Adrenal gland (tissue), 19 donors: ENCODE measurements around the gene HCK. TPM values are rescaled to one million over a fixed set of nuclear protein-coding genes. Genes with fewer than 3 reads are reported as not detected.

ENCODE experiments used
- DNase-seq, 7 donors: peaks; one replicate each; pipeline ENCODE4 v3.0.0-alpha.2; 2019 to 2020
- H3K27ac ChIP-seq, 5 donors: fragments of 200-600 bp; sonication (generic) in 4 of 5; 1 replicate in 3 of 5; 2 replicates in 2 of 5; pipeline versions ENCODE4 v1.5.1 to v1.8.0; 2016 to 2020; ENCODE audit warnings: mild to moderate bottlenecking in 1 of 5
- H3K27me3 ChIP-seq: fragments of 200-600 bp; 2 replicates; pipeline ENCODE4 v1.8.0; 2021
- H3K36me3 ChIP-seq, 2 donors: fragments of 200-600 bp; replicated peaks in 1 of 2; 1 replicate in 1 of 2; 2 replicates in 1 of 2; pipeline versions ENCODE4 v1.5.1 to v1.8.0; 2018 to 2022
- H3K4me1 ChIP-seq, 2 donors: fragments of 200-600 bp; replicated peaks in 1 of 2; 1 replicate in 1 of 2; 2 replicates in 1 of 2; pipeline versions ENCODE4 v1.5.1 to v1.8.0; 2018 to 2021
- H3K4me3 ChIP-seq, 4 donors: fragments of 200-600 bp; sonication (generic) in 3 of 4; one replicate each; pipeline ENCODE4 v1.5.1; 2016 to 2018
- H3K9me3 ChIP-seq, 3 donors: fragments of 200-600 bp; sonication (generic) in 1 of 3; replicated peaks in 1 of 3; 1 replicate in 2 of 3; 2 replicates in 1 of 3; pipeline versions ENCODE4 v1.5.1 to v1.8.0; 2016 to 2021
- POLR2A ChIP-seq, 2 donors: fragments of 450-650 bp; IDR thresholded peaks; one replicate each; pipeline ENCODE4 v1.6.1; 2017; ENCODE audit warnings: antibody characterized with exemption in 2 of 2, mild to moderate bottlenecking in 2 of 2, moderate library complexity in 1 of 2
- WGBS, 4 donors: extraction: QIAGEN DNeasy Blood & Tissue Kit in 2 of 4; methylation state at CpG; one replicate each; pipeline versions ENCODE4 v1.1.5 to v1.1.7; 2013 to 2017; 5-methylcytosine and 5-hydroxymethylcytosine counted together
- intact Hi-C, 2 donors: fragments of 100-400 bp; cut with DNase I; formaldehyde crosslinking; loops; one replicate each; pipeline versions ENCODE4 v1.14.1 to v1.15.0; 2022 to 2023
- long read RNA-seq, 10 donors: library from polyadenylated mRNA in 3 of 10; unstranded in 2 of 10; stranded (forward) in 1 of 10; transcript quantifications; one replicate each; pipeline ENCODE4 v2.0.0 and lab custom pipeline, GENCODE V29; 2021 to 2026
- polyA plus RNA-seq, 3 donors: library from polyadenylated mRNA; stranded (reverse); fragments of 200-250 nt in 2 of 3; fragments of 350-450 nt in 1 of 3; fragmentation: Illumina TruSeq in 1 of 3; extraction: RNeasy Lipid Tissue Mini Kit (QIAGEN cat#74804) in 1 of 3; gene quantifications; one replicate each; pipeline ENCODE4 v1.2.3, GENCODE V29; 2013 to 2014
- total RNA-seq, 9 donors: library from RNA; depleted of rRNA in 4 of 9; stranded (reverse); fragments of >200 nt in 4 of 9; fragments of 120-200 nt in 1 of 9; fragmentation: NEBNext Ultra II Directional in 1 of 9; extraction: Animal tissue kit (Norgen Biotek cat#: 25700) in 1 of 9; gene quantifications; one replicate each; pipeline versions ENCODE4 v1.1.0 to v1.2.4, GENCODE V29; 2013 to 2023
- TF ChIP-seq, protein P1 (sequence below), 6 experiments: fragments of 450-650 bp in 4 of 6; fragments of 200-600 bp in 2 of 6; sonication (generic) in 1 of 6; IDR thresholded peaks; 1 replicate in 5 of 6; 2 replicates in 1 of 6; pipeline versions ENCODE4 v1.5.1 to v1.8.0; 2016 to 2021; ENCODE audit warnings: antibody characterized with exemption in 6 of 6, mild to moderate bottlenecking in 2 of 6, moderate library complexity in 1 of 6
- donor health status: healthy with polysubstance abuse.
- donor health status: Bipolar disorder and iron deficiency.
- donor health status: DM: yes; HTN: yes; CAD: no.
- donor health status: DM: no; HTN: no; CAD: no.
- donor health status: DM: no; HTN: no; CAD: no.
- donor health status: DM: yes; HTN: yes; CAD: no.

HCK gene
- total RNA-seq: 10 to 100 TPM in 7 of 9 donors, 1 to 10 TPM in 2; 3.7 to 49.8 (median 28.9) TPM
- polyA plus RNA-seq: 10 to 100 TPM in 2 of 3 donors, 1 to 10 TPM in 1; 9.9 to 15.0 (median 10.0) TPM
- long read RNA-seq, donor 1: 0 reads
- long read RNA-seq, donor 2, partial matches to known transcripts: 0 of 1 reads
- long read RNA-seq, donor 2, other reads (novel, unspliced or antisense): 0 of 1 reads
- long read RNA-seq, donor 3: 0 reads
- long read RNA-seq, donor 4, transcript HCK-207 (13 exons, 2,101 nt): major isoform, 13 of 25 reads
- long read RNA-seq, donor 4, partial matches to known transcripts: 7 of 25 reads
- long read RNA-seq, donor 4, other reads (novel, unspliced or antisense): 3 of 25 reads
- long read RNA-seq, donor 5, transcript HCK-203 (13 exons, 1,806 nt): minor isoform, 13 of 75 reads
- long read RNA-seq, donor 5, transcript HCK-207 (13 exons, 2,101 nt): major isoform, 53 of 75 reads
- long read RNA-seq, donor 5, partial matches to known transcripts: 4 of 75 reads
- long read RNA-seq, donor 5, other reads (novel, unspliced or antisense): 5 of 75 reads
- long read RNA-seq, donor 6, transcript HCK-207 (13 exons, 2,101 nt): major isoform, 11 of 12 reads
- long read RNA-seq, donor 6, partial matches to known transcripts: 1 of 12 reads
- long read RNA-seq, donor 6, other reads (novel, unspliced or antisense): 0 of 12 reads
- long read RNA-seq, donor 7: 0 reads
- long read RNA-seq, donor 8, partial matches to known transcripts: 0 of 1 reads
- long read RNA-seq, donor 8, other reads (novel, unspliced or antisense): 0 of 1 reads
- long read RNA-seq, donor 9: 0 reads
- long read RNA-seq, donor 10: 0 reads

DNA sequence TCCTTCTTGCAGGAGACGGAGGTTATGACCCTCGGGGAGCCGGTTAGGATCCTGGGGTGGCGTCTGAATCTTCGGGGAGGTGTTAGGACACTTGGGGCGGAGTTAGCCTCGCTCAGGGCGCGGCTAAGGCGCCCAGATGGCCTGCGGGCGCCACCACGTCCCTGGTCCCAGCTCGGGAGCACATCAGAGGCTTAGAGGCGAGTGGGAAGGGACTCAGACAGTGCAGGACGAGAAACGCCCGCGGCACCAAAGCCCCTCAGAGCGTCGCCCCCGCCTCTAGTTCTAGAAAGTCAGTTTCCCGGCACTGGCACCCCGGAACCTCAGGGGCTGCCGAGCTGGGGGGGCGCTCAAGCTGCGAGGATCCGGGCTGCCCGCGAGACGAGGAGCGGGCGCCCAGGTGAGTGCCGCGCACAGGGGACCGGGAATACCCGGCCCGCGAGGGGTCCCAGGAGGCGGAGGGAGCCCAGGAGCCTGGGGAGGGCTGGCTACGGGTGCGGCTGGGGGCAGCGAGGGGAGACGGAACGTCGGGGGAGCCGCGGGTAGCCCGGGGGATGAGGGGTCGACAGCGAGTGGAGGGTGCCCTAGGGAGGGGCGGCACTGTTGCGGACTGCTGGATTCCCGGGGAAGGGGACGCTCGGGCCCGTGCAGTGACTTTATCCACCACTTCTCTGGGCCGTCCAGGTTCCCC lies at the start of gene HCK:
HCK (plus strand) TSS at position 153 of the 688 bp plus-strand sequence.
- intact Hi-C loops: no loop called here
- no peaks in the 10 kb centered on the region for H3K36me3 ChIP-seq
- peaks cover 40% of the 10 kb centered on the region for H3K27me3 ChIP-seq
- WGBS, 4 donors: 1 to 3% (median 2%) methylated on average over 20 to 58 of the region's 58 CpGs
- TF ChIP-seq POLR2A (IDR thresholded peaks at IDR 0.05): no peak
- TF ChIP-seq, protein P1, sequence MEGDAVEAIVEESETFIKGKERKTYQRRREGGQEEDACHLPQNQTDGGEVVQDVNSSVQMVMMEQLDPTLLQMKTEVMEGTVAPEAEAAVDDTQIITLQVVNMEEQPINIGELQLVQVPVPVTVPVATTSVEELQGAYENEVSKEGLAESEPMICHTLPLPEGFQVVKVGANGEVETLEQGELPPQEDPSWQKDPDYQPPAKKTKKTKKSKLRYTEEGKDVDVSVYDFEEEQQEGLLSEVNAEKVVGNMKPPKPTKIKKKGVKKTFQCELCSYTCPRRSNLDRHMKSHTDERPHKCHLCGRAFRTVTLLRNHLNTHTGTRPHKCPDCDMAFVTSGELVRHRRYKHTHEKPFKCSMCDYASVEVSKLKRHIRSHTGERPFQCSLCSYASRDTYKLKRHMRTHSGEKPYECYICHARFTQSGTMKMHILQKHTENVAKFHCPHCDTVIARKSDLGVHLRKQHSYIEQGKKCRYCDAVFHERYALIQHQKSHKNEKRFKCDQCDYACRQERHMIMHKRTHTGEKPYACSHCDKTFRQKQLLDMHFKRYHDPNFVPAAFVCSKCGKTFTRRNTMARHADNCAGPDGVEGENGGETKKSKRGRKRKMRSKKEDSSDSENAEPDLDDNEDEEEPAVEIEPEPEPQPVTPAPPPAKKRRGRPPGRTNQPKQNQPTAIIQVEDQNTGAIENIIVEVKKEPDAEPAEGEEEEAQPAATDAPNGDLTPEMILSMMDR (IDR thresholded peaks at IDR 0.05): no peak
- peak in 2 of 7 donors; percentile 27 to 32 for DNase-seq
- H3K4me3 ChIP-seq: peak within 1 kb of the TSS in 2 of 4 donors; percentile 9 to 38
- peak within 1 kb of the TSS; percentile 26 to 81 (median 60) for H3K27ac ChIP-seq
- peaks cover 0 to 4% of the 10 kb centered on the region in 2 donors for H3K4me1 ChIP-seq
- H3K9me3 ChIP-seq: no peaks in the 10 kb centered on the region

DNA sequence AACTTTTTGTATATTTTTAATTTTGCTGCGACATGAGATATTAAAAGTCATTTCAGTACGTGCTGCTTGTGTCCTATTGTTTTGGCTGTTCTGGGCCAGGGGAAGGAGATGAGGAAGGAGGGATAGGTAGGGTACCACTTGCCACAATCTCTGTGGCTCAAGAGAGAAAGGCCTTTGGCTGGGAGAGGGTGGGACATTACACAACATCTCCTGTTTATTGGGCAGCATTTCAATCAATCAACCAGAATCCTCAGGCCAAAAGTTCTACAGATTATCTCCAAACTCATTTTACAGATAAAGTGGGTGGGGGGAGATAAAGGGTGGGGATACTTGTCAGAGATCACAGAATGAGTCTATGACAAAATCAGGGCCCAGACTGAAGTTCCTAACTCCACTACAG lies 48.7 kb upstream of the HCK start:
- TF ChIP-seq, protein P1 (IDR thresholded peaks at IDR 0.05): no peak
- TF ChIP-seq POLR2A (IDR thresholded peaks at IDR 0.05): no peak
- H3K27ac ChIP-seq: no peak overlapping the region
- H3K36me3 ChIP-seq: no peaks in the 10 kb centered on the region
- peaks cover 0 to 4% of the 10 kb centered on the region in 2 donors for H3K4me1 ChIP-seq
- intact Hi-C loops: no loop called here
- H3K9me3 ChIP-seq: no peaks in the 10 kb centered on the region
- no peak overlapping the region for H3K4me3 ChIP-seq
- 59 to 86% (median 71%) methylated on average over 2 of the region's 2 CpGs for WGBS, 4 donors
- no peaks in the 10 kb centered on the region for H3K27me3 ChIP-seq
- no peak for DNase-seq

DNA sequence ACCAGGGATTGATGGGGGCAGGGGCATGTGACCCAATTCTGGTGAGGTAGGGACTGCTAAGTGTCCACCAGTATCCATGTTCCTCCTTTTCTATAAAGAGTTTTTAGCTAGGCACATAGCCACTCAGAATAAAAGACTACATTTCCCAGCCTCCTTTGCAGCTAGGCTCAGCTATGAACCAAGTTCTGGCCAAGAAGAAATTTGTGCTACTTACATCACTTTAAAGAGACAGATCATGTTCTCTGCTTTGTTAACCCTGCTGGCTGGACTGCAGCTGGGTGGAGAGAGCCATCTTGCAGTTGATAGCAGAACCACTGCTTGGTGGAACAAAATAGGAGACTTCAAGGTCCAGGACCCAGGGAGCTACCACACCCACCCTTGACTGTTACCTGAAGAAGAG lies 47.1 kb upstream of the HCK start:
- Histone ChIP-seq H3K27me3 (no peaks in the 10 kb centered on the region), H3K4me1 (peaks cover 0 to 12% of the 10 kb centered on the region in 2 donors), H3K36me3 (no peaks in the 10 kb centered on the region), H3K4me3 (no peak overlapping the region), H3K9me3 (no peaks in the 10 kb centered on the region), H3K27ac (no peak overlapping the region)
- no peak for DNase-seq
- intact Hi-C loops: no loop called here
- TF ChIP-seq POLR2A (IDR thresholded peaks at IDR 0.05): no peak
- TF ChIP-seq, protein P1 (IDR thresholded peaks at IDR 0.05): no peak

DNA sequence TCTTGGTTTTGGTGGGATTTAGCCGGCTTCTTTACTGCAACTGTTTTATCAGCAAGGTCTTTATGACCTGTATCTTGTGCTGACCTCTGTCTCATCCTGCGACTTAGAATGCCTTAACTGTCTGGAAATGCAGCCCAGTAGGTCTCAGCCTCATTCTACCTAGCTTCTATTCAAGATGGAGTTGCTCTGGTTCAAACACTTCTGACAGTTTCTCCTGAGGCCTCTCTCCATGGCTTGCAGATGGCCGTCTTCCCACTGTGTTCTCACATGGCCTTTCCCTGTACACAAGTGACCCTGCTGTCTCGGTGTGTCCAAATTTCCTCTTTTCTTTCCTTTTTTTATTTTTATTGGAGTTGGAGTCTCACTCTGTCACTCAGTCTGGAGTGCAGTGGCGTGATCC lies 46.0 kb upstream of the HCK start:
- no peak for DNase-seq
- Histone ChIP-seq H3K4me1 (peaks cover 0 to 12% of the 10 kb centered on the region in 2 donors), H3K36me3 (no peaks in the 10 kb centered on the region), H3K27me3 (no peaks in the 10 kb centered on the region), H3K4me3 (no peak overlapping the region), H3K9me3 (no peaks in the 10 kb centered on the region), H3K27ac (no peak overlapping the region)
- 74 to 84% (median 77%) methylated on average over 5 of the region's 5 CpGs for WGBS, 4 donors
- intact Hi-C loops: no loop called here
- TF ChIP-seq, protein P1 (IDR thresholded peaks at IDR 0.05): no peak
- TF ChIP-seq POLR2A (IDR thresholded peaks at IDR 0.05): no peak
